Breast epithelium (tissue), 3 donors: ENCODE measurements around the gene CDC26.

Experiments
- CTCF ChIP-seq, 3 donors: fragments of 450-650 bp; IDR thresholded peaks; one replicate each; pipeline ENCODE4 v1.5.1; 2016 to 2017; ENCODE audit warnings: antibody characterized with exemption in 3 of 3, mild to moderate bottlenecking in 3 of 3, moderate library complexity in 3 of 3
- POLR2A ChIP-seq: fragments of 450-650 bp; IDR thresholded peaks from one replicate; pipeline ENCODE4 v1.6.1; 2016; ENCODE audit warnings: antibody characterized with exemption, mild to moderate bottlenecking, moderate library complexity
- POLR2AphosphoS5 ChIP-seq, 3 donors: sonication (generic); formaldehyde crosslinking; IDR thresholded peaks; one replicate each; pipeline ENCODE4 v1.6.1; 2017; ENCODE audit warnings: antibody characterized with exemption in 3 of 3

GRCh38 chr9:113299800-113300292 lies 24.5 kb upstream of the CDC26 start:
- no peak for TF ChIP-seq CTCF (IDR thresholded peaks at IDR 0.05)
- TF ChIP-seq POLR2A = no peak
- no peak for TF ChIP-seq POLR2AphosphoS5 (IDR thresholded peaks at IDR 0.05)
